Liver (tissue), 9 donors: Measurements from ENCODE around the gene PREPL. TPM values are rescaled to one million over a fixed set of nuclear protein-coding genes. Genes with fewer than 3 reads are reported as not detected.
"Not testable (repeated sequence)": the region's sequence is repeated elsewhere in the genome, so short reads cannot be mapped to it uniquely, and the experiment has no call there.

Source experiments
- DNase-seq: peaks from one replicate; pipeline ENCODE4 v3.0.0-alpha.2; 2017; ENCODE audit warnings: low spot score
- H3K27ac ChIP-seq, 2 donors: one replicate each; pipeline ENCODE4 v1.7.0; 2013; ENCODE audit warnings: inconsistent platforms in 2 of 2, low read length in 2 of 2, control low read depth in 1 of 2, low read depth in 1 of 2, mild to moderate bottlenecking in 1 of 2
- H3K27me3 ChIP-seq, 4 donors: one replicate each; pipeline versions ENCODE4 v1.6.1 to v1.7.0; 2013; ENCODE audit warnings: low read length in 3 of 4, inconsistent platforms in 1 of 4, mild to moderate bottlenecking in 1 of 4, moderate library complexity in 1 of 4; ENCODE audit not compliant: control insufficient read depth in 4 of 4, insufficient read depth in 4 of 4
- H3K36me3 ChIP-seq, 4 donors: one replicate each; pipeline versions ENCODE4 v1.6.1 to v1.7.0; 2013; ENCODE audit warnings: low read length in 3 of 4, mild to moderate bottlenecking in 3 of 4, low read depth in 1 of 4, moderate library complexity in 1 of 4; ENCODE audit not compliant: control insufficient read depth in 4 of 4, insufficient read depth in 3 of 4
- H3K4me1 ChIP-seq, 4 donors: one replicate each; pipeline versions ENCODE4 v1.6.1 to v1.7.0; 2013; ENCODE audit warnings: low read length in 3 of 4, mild to moderate bottlenecking in 3 of 4, moderate library complexity in 1 of 4; ENCODE audit not compliant: control insufficient read depth in 4 of 4, insufficient read depth in 4 of 4
- H3K4me3 ChIP-seq, 3 donors: one replicate each; pipeline versions ENCODE4 v1.6.1 to v1.7.0; 2013; ENCODE audit warnings: low read length in 3 of 3, control low read depth in 1 of 3, low read depth in 1 of 3, mild to moderate bottlenecking in 1 of 3
- H3K9ac ChIP-seq, 2 donors: one replicate each; pipeline ENCODE4 v1.7.0; 2013; ENCODE audit warnings: low read length in 2 of 2, mild to moderate bottlenecking in 2 of 2, moderate library complexity in 2 of 2, control low read depth in 1 of 2, low read depth in 1 of 2
- H3K9me3 ChIP-seq, 4 donors: one replicate each; pipeline versions ENCODE4 v1.6.1 to v1.7.0; 2013; ENCODE audit warnings: low read length in 3 of 4; ENCODE audit not compliant: control insufficient read depth in 4 of 4
- GABPA ChIP-seq, 2 donors: IDR thresholded peaks in 1 of 2; conservative IDR thresholded peaks in 1 of 2; 2 replicates each; pipeline ENCODE4 v1.6.1; 2016; ENCODE audit warnings: antibody characterized with exemption in 2 of 2, mild to moderate bottlenecking in 1 of 2, moderate library complexity in 1 of 2
- HNF4A ChIP-seq, 2 donors: conservative IDR thresholded peaks; 2 replicates each; pipeline ENCODE4 v1.6.1; 2016; ENCODE audit warnings: antibody characterized with exemption in 2 of 2, mild to moderate bottlenecking in 2 of 2
- JUND ChIP-seq, 2 donors: IDR thresholded peaks; 2 replicates each; pipeline ENCODE4 v1.6.1; 2016; ENCODE audit warnings: antibody characterized with exemption in 2 of 2
- NR2F2 ChIP-seq: IDR thresholded peaks from 2 replicates; pipeline ENCODE4 v1.6.1; 2016; ENCODE audit warnings: antibody characterized with exemption
- TAF1 ChIP-seq: conservative IDR thresholded peaks from 2 replicates; pipeline ENCODE4 v1.6.1; 2016; ENCODE audit warnings: antibody characterized with exemption, mild to moderate bottlenecking
- YY1 ChIP-seq: IDR thresholded peaks from 2 replicates; pipeline ENCODE4 v1.6.1; 2016; ENCODE audit warnings: antibody characterized with exemption, mild to moderate bottlenecking
- WGBS: extraction: QIAGEN DNeasy Blood & Tissue Kit; methylation state at CpG from one replicate; pipeline ENCODE4 v1.1.7; 2013; 5-methylcytosine and 5-hydroxymethylcytosine counted together
- polyA plus RNA-seq, 2 donors: library from polyadenylated mRNA; stranded (reverse) in 1 of 2; unstranded in 1 of 2; fragments of 200-250 nt in 1 of 2; fragments of >200 nt in 1 of 2; fragmentation: Nextera tagmentation in 1 of 2; extraction: Ambion mirVana in 1 of 2; gene quantifications; one replicate each; pipeline versions ENCODE4 v1.2.1 to v1.2.3, GENCODE V29; 2013 to 2015
- total RNA-seq, 2 donors: library from RNA; depleted of rRNA; stranded (reverse); fragments of >200 nt; gene quantifications; one replicate each; pipeline ENCODE4 v1.2.3, GENCODE V29; 2014
- TF ChIP-seq, protein P1 (sequence below): IDR thresholded peaks from 2 replicates; pipeline ENCODE4 v1.6.1; 2016; ENCODE audit warnings: antibody characterized with exemption, mild to moderate bottlenecking
- TF ChIP-seq, protein P2 (sequence below): IDR thresholded peaks from 2 replicates; pipeline ENCODE4 v1.6.1; 2016; ENCODE audit warnings: antibody characterized with exemption
- donor health status: healthy.
- donor health status: healthy.
- donor health status: healthy.
- donor health status: healthy.
- donor health status: healthy.

The PREPL gene
- total and polyA plus RNA-seq, 4 donors = 7.9 to 18.8 (median 11.7) TPM

GRCh38 chr2:44388877-44389276 is 27.6 kb upstream of the PREPL start:
- 95% methylated on average over 4 of the region's 4 CpGs for WGBS
- Histone ChIP-seq H3K27ac (no peak overlapping the region), H3K36me3 (no peaks in the 10 kb centered on the region), H3K27me3 (no peaks in the 10 kb centered on the region), H3K4me1 (no peaks in the 10 kb centered on the region), H3K9me3 (no peaks in the 10 kb centered on the region), H3K4me3 (no peak overlapping the region), H3K9ac (no peak overlapping the region)
- no peak for TF ChIP-seq NR2F2
- TF ChIP-seq YY1 = no peak
- no peak for TF ChIP-seq GABPA (IDR thresholded peaks at IDR 0.05 in 1 of 2, conservative IDR thresholded peaks at IDR 0.05 in 1 of 2)
- TF ChIP-seq, protein P1, sequence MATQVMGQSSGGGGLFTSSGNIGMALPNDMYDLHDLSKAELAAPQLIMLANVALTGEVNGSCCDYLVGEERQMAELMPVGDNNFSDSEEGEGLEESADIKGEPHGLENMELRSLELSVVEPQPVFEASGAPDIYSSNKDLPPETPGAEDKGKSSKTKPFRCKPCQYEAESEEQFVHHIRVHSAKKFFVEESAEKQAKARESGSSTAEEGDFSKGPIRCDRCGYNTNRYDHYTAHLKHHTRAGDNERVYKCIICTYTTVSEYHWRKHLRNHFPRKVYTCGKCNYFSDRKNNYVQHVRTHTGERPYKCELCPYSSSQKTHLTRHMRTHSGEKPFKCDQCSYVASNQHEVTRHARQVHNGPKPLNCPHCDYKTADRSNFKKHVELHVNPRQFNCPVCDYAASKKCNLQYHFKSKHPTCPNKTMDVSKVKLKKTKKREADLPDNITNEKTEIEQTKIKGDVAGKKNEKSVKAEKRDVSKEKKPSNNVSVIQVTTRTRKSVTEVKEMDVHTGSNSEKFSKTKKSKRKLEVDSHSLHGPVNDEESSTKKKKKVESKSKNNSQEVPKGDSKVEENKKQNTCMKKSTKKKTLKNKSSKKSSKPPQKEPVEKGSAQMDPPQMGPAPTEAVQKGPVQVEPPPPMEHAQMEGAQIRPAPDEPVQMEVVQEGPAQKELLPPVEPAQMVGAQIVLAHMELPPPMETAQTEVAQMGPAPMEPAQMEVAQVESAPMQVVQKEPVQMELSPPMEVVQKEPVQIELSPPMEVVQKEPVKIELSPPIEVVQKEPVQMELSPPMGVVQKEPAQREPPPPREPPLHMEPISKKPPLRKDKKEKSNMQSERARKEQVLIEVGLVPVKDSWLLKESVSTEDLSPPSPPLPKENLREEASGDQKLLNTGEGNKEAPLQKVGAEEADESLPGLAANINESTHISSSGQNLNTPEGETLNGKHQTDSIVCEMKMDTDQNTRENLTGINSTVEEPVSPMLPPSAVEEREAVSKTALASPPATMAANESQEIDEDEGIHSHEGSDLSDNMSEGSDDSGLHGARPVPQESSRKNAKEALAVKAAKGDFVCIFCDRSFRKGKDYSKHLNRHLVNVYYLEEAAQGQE = no peak
- TF ChIP-seq, protein P2, sequence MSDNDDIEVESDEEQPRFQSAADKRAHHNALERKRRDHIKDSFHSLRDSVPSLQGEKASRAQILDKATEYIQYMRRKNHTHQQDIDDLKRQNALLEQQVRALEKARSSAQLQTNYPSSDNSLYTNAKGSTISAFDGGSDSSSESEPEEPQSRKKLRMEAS = no peak
- TF ChIP-seq JUND (IDR thresholded peaks at IDR 0.05) = no peak
- TF ChIP-seq HNF4A (conservative IDR thresholded peaks at IDR 0.05) = no peak
- DNase-seq = no peak

DNA sequence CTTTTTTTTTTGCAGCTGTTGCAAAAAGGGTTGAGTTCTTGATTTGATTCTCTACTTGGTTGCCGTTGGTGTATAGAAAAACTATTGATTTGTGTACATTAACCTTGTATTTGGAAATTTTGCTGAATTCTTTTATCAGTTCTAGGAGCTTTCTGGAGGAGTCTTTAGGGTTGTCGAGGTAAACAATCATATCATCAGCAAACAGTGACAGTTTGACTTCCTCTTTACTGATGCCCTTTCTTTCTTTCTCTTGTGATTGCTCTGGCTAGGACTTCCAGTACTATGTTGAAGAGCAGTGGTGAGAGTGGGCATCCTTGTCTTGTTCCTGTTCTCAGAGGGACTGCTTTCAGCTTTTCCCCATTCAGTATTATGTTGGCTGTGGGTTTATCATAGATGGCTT is 23.9 kb upstream of the PREPL start:
- not testable (repeated sequence) for DNase-seq, H3K9ac ChIP-seq, H3K36me3 ChIP-seq, H3K4me1 ChIP-seq, H3K27ac ChIP-seq, H3K27me3 ChIP-seq, H3K4me3 ChIP-seq, H3K9me3 ChIP-seq
- 70% methylated on average over 2 of the region's 2 CpGs for WGBS

DNA sequence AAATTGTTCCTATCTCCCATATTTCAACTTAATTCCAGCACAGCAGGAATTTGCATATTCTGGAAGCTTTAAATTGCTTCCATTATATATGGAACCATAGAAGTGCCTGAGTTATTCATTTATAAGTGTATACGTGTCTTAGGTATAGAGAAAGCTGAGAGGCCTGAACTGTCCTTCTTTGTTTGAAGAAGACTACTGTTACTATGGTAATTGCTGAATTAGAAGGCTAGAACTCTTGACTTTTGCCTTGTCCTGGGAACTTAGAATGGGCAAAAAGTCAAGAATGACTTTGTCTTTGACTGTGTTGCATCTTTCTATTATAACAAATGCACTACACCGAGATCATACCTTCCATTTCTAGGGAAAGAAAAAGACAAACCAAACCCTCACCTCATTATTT is 16.2 kb upstream of the PREPL start:
- Histone ChIP-seq H3K9ac (no peak overlapping the region), H3K36me3 (no peaks in the 10 kb centered on the region), H3K27ac (no peak overlapping the region), H3K4me1 (no peaks in the 10 kb centered on the region), H3K4me3 (no peak overlapping the region), H3K27me3 (no peaks in the 10 kb centered on the region), H3K9me3 (no peaks in the 10 kb centered on the region)
- 97% methylated on average over 2 of the region's 2 CpGs for WGBS
- DNase-seq = no peak
- TF ChIP-seq HNF4A (conservative IDR thresholded peaks at IDR 0.05) = no peak
- TF ChIP-seq TAF1 = no peak
- TF ChIP-seq, protein P1 = no peak
